SU-DHL-6 (cell line): ENCODE data around the gene SOX18.

Source experiments
- H2AFZ ChIP-seq: fragments of 200-600 bp; sonication (generic); 2 replicates; pipeline ENCODE4 v1.6.1; 2014; ENCODE audit warnings: low read depth, mild to moderate bottlenecking, moderate library complexity, mixed read lengths, antibody characterized with exemption, low read length; ENCODE audit not compliant: severe bottlenecking
- H3F3A ChIP-seq: fragments of 200-600 bp; shearing (Covaris generic); 2 replicates; pipeline ENCODE4 v1.6.0; 2016; ENCODE audit warnings: antibody characterized with exemption, mild to moderate bottlenecking; ENCODE audit not compliant: insufficient read depth
- H3K27ac ChIP-seq: fragments of 200-600 bp; sonication (generic); 2 replicates; pipeline ENCODE4 v1.5.1; 2016; ENCODE audit warnings: low read depth, mild to moderate bottlenecking, low read length, moderate library complexity, mixed read lengths
- H3K27me3 ChIP-seq: fragments of 200-600 bp; sonication (generic), shearing (Covaris generic); 2 replicates; pipeline ENCODE4 v1.6.0; 2014; ENCODE audit warnings: mild to moderate bottlenecking, low read length
- H3K36me3 ChIP-seq: fragments of 200-600 bp; sonication (generic); 2 replicates; pipeline ENCODE4 v1.6.1; 2014; ENCODE audit warnings: mild to moderate bottlenecking, low read length, mixed read lengths
- H3K4me2 ChIP-seq: fragments of 300-600, 200-600 bp; shearing (Covaris generic), sonication (generic); 2 replicates; pipeline ENCODE4 v1.6.0; 2014; ENCODE audit warnings: low read length, low read depth, mild to moderate bottlenecking; ENCODE audit not compliant: poor library complexity, severe bottlenecking
- H3K4me3 ChIP-seq: fragments of 200-600 bp; sonication (generic); 2 replicates; pipeline ENCODE4 v1.5.1; 2014; ENCODE audit warnings: antibody characterized with exemption, low read length, mild to moderate bottlenecking, mixed read lengths; ENCODE audit not compliant: insufficient read depth, poor library complexity, severe bottlenecking
- H3K79me2 ChIP-seq: fragments of 200-600 bp; sonication (generic); 2 replicates; pipeline ENCODE4 v1.6.1; 2014; ENCODE audit warnings: mild to moderate bottlenecking, low read length, moderate library complexity; ENCODE audit not compliant: insufficient read depth
- H3K9ac ChIP-seq: fragments of 200-600 bp; sonication (generic); 2 replicates; pipeline ENCODE4 v1.7.0; 2014; ENCODE audit warnings: mild to moderate bottlenecking, low read length
- H3K9me2 ChIP-seq: fragments of 200-600 bp; sonication (generic); replicated peaks from 2 replicates; pipeline ENCODE4 v1.6.1; 2014; ENCODE audit warnings: low read length; ENCODE audit not compliant: insufficient read depth
- H3K9me3 ChIP-seq: fragments of 200-600 bp; sonication (generic); 2 replicates; pipeline ENCODE4 v1.6.1; 2014; ENCODE audit warnings: low read length, mixed read lengths; ENCODE audit not compliant: insufficient read depth
- H4K20me1 ChIP-seq: fragments of 200-600 bp; sonication (generic); 2 replicates; pipeline ENCODE4 v1.6.1; 2014; ENCODE audit warnings: low read depth, mild to moderate bottlenecking, antibody characterized with exemption, low read length, moderate library complexity, mixed read lengths
- EZH2phosphoT487 ChIP-seq: fragments of 200-600 bp; sonication (generic), shearing (Covaris generic); conservative IDR thresholded peaks from 2 replicates; pipeline ENCODE4 v1.6.1; 2018; ENCODE audit warnings: mild to moderate bottlenecking, antibody characterized with exemption, low read length, moderate library complexity, mixed read lengths
- TF ChIP-seq, protein P1 (sequence below): fragments of 200-600 bp; sonication (generic); IDR thresholded peaks from one replicate; pipeline ENCODE4 v1.5.1; 2017; ENCODE audit warnings: antibody characterized with exemption, mild to moderate bottlenecking, low read length, moderate library complexity; ENCODE audit not compliant: insufficient read depth, poor library complexity, severe bottlenecking

The SOX18 gene

GRCh38 chr20:64051561-64052325, 2.3 kb upstream of the SOX18 start:
- Histone ChIP-seq H3K79me2 (no peaks in the 10 kb centered on the region), H3K36me3 (no peaks in the 10 kb centered on the region), H3K4me3 (no peak overlapping the region), H3K27me3 (no peaks in the 10 kb centered on the region), H3K9me3 (no peaks in the 10 kb centered on the region), H3K9me2 (no peaks in the 10 kb centered on the region), H3K27ac (no peak overlapping the region), H3K9ac (no peak overlapping the region), H3K4me2 (no peak overlapping the region), H2AFZ (no peak overlapping the region), H3F3A (no peaks in the 10 kb centered on the region), H4K20me1 (no peaks in the 10 kb centered on the region)
- TF ChIP-seq, protein P1, sequence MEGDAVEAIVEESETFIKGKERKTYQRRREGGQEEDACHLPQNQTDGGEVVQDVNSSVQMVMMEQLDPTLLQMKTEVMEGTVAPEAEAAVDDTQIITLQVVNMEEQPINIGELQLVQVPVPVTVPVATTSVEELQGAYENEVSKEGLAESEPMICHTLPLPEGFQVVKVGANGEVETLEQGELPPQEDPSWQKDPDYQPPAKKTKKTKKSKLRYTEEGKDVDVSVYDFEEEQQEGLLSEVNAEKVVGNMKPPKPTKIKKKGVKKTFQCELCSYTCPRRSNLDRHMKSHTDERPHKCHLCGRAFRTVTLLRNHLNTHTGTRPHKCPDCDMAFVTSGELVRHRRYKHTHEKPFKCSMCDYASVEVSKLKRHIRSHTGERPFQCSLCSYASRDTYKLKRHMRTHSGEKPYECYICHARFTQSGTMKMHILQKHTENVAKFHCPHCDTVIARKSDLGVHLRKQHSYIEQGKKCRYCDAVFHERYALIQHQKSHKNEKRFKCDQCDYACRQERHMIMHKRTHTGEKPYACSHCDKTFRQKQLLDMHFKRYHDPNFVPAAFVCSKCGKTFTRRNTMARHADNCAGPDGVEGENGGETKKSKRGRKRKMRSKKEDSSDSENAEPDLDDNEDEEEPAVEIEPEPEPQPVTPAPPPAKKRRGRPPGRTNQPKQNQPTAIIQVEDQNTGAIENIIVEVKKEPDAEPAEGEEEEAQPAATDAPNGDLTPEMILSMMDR: no peak
- TF ChIP-seq EZH2phosphoT487: no peak

DNA sequence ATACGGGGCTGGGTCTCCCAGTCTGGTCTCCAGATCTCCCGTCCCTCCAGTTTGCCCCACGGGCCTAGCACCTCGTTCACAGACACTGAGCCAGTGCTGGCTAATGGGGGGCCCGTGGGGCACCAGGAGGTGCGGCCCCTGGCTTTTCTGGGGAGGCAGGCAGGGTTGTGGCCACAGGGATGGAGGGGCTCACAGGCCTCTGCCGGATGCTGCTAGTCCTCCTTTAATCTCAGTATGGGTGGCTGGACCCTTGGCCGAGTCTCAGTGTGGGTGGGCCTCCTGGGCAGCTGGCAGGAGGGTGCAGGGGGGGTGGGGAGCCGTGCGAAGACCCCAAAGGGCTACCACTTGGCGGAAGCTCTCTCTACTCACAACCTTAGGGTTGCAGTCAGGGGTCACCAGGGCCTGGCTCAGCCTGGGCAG, 1.6 kb upstream of the SOX18 start:
- no peaks in the 10 kb centered on the region for H3K27me3 ChIP-seq
- no peak overlapping the region for H3K4me2 ChIP-seq

GRCh38 chr20:64050261-64051032, 1.0 kb upstream of the SOX18 start:
- H3K9ac ChIP-seq: no peak overlapping the region
- no peak overlapping the region for H3K27ac ChIP-seq
- no peak overlapping the region for H3K4me2 ChIP-seq

More for the DNA sequence above, 1.6 kb upstream of the SOX18 start:
- no peaks in the 10 kb centered on the region for H4K20me1 ChIP-seq
- no peak overlapping the region for H3K27ac ChIP-seq
- H3K36me3 ChIP-seq: no peaks in the 10 kb centered on the region
- no peaks in the 10 kb centered on the region for H3K79me2 ChIP-seq
- no peaks in the 10 kb centered on the region for H3K9me2 ChIP-seq
- TF ChIP-seq, protein P1: no peak
- TF ChIP-seq EZH2phosphoT487: no peak
- H3K9ac ChIP-seq: no peak overlapping the region
- H3K9me3 ChIP-seq: no peaks in the 10 kb centered on the region
- H3F3A ChIP-seq: no peaks in the 10 kb centered on the region
- no peak overlapping the region for H2AFZ ChIP-seq
- H3K4me3 ChIP-seq: no peak overlapping the region

More at GRCh38 chr20:64050261-64051032, 1.0 kb upstream of the SOX18 start:
- H3K9me3 ChIP-seq: no peaks in the 10 kb centered on the region
- no peaks in the 10 kb centered on the region for H3K27me3 ChIP-seq
- H3F3A ChIP-seq: no peaks in the 10 kb centered on the region
- H2AFZ ChIP-seq: no peak overlapping the region
- TF ChIP-seq EZH2phosphoT487: no peak
- TF ChIP-seq, protein P1: no peak
- no peaks in the 10 kb centered on the region for H3K9me2 ChIP-seq
- no peaks in the 10 kb centered on the region for H4K20me1 ChIP-seq
- no peaks in the 10 kb centered on the region for H3K79me2 ChIP-seq
- no peak overlapping the region for H3K4me3 ChIP-seq
- H3K36me3 ChIP-seq: no peaks in the 10 kb centered on the region
